WTC11 (cell line): ENCODE measurements around the gene KSR1.

Experiments
- CBFB ChIP-seq: sonication (generic); formaldehyde crosslinking; IDR thresholded peaks from 2 replicates; pipeline ENCODE4 v1.8.1; 2022; ENCODE audit warnings: mild to moderate bottlenecking, low read depth, missing genetic modification reagents
- CREB1 ChIP-seq: sonication (generic); formaldehyde crosslinking; IDR thresholded peaks from 2 replicates; pipeline ENCODE4 v1.8.0; 2023; ENCODE audit warnings: mild to moderate bottlenecking, missing genetic modification reagents
- MXD4 ChIP-seq: fragments of 250-450 bp; sonication (Bioruptor Pico); IDR thresholded peaks from 2 replicates; pipeline ENCODE4 v1.8.0; 2021; ENCODE audit warnings: mild to moderate bottlenecking, moderate library complexity, borderline replicate concordance
- MYBL2 ChIP-seq: sonication (generic); formaldehyde crosslinking; IDR thresholded peaks from 2 replicates; pipeline ENCODE4 v1.8.1; 2023; ENCODE audit warnings: mild to moderate bottlenecking, moderate library complexity, missing genetic modification reagents
- PRRX2 ChIP-seq: fragments of 250-450 bp; sonication (Bioruptor Pico); IDR thresholded peaks from 2 replicates; pipeline ENCODE4 v1.8.0; 2021; ENCODE audit warnings: mild to moderate bottlenecking
- SP1 ChIP-seq: sonication (generic); formaldehyde crosslinking; conservative IDR thresholded peaks from 2 replicates; pipeline ENCODE4 v1.8.1; 2022; ENCODE audit warnings: missing genetic modification reagents
- TF ChIP-seq, protein P1 (sequence below): fragments of 200-600 bp; IDR thresholded peaks from 2 replicates; pipeline ENCODE4 v1.8.0; 2022; ENCODE audit warnings: antibody characterized with exemption
- TF ChIP-seq, protein P2 (sequence below): sonication (generic); formaldehyde crosslinking; IDR thresholded peaks from 2 replicates; pipeline ENCODE4 v1.8.1; 2023; ENCODE audit warnings: mild to moderate bottlenecking, moderate library complexity, missing genetic modification reagents
- TF ChIP-seq, protein P3 (sequence below): sonication (generic); formaldehyde crosslinking; IDR thresholded peaks from 2 replicates; pipeline ENCODE4 v1.8.1; 2022; ENCODE audit warnings: low read depth, missing genetic modification reagents, borderline replicate concordance
- TF ChIP-seq, protein P4 (sequence below): fragments of 250-450 bp; sonication (Bioruptor Pico); IDR thresholded peaks from 2 replicates; pipeline ENCODE4 v2.1.2; 2022; ENCODE audit warnings: mild to moderate bottlenecking, moderate library complexity
- TF ChIP-seq, protein P5 (sequence below): sonication (generic); formaldehyde crosslinking; IDR thresholded peaks from 2 replicates; pipeline ENCODE4 v1.8.1; 2023; ENCODE audit warnings: mild to moderate bottlenecking, missing genetic modification reagents
- TF ChIP-seq, protein P6 (sequence below): sonication (generic); formaldehyde crosslinking; IDR thresholded peaks from 2 replicates; pipeline ENCODE4 v1.8.0; 2022; ENCODE audit warnings: mild to moderate bottlenecking, missing genetic modification reagents

DNA sequence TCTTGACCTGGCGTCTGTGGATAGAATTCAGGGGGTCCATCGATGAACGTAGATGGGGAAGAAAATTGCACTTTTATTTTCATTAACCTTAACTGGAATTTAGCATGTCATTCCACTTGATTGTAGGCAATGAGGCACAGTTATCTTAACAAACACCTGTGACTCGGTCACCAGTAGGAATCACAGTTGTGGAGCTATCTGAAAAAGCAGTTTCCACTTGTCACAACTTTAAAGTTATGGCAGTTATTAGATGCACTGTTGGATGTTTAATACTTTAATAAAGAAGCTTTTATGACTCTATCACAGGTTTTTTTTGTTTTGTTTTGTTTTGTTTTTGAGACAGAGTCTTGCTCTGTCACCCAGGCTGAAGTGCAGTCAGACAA lies 91.0 kb downstream of the KSR1 start:
- TF ChIP-seq MXD4 (no peak), CREB1 (CRISPR knock-in tag) (no peak), SP1 (CRISPR knock-in tag) (no peak), CBFB (no peak), PRRX2 (CRISPR knock-in tag) (no peak), MYBL2 (no peak)
- TF ChIP-seq, protein P1, sequence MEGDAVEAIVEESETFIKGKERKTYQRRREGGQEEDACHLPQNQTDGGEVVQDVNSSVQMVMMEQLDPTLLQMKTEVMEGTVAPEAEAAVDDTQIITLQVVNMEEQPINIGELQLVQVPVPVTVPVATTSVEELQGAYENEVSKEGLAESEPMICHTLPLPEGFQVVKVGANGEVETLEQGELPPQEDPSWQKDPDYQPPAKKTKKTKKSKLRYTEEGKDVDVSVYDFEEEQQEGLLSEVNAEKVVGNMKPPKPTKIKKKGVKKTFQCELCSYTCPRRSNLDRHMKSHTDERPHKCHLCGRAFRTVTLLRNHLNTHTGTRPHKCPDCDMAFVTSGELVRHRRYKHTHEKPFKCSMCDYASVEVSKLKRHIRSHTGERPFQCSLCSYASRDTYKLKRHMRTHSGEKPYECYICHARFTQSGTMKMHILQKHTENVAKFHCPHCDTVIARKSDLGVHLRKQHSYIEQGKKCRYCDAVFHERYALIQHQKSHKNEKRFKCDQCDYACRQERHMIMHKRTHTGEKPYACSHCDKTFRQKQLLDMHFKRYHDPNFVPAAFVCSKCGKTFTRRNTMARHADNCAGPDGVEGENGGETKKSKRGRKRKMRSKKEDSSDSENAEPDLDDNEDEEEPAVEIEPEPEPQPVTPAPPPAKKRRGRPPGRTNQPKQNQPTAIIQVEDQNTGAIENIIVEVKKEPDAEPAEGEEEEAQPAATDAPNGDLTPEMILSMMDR = no peak
- TF ChIP-seq, protein P2, sequence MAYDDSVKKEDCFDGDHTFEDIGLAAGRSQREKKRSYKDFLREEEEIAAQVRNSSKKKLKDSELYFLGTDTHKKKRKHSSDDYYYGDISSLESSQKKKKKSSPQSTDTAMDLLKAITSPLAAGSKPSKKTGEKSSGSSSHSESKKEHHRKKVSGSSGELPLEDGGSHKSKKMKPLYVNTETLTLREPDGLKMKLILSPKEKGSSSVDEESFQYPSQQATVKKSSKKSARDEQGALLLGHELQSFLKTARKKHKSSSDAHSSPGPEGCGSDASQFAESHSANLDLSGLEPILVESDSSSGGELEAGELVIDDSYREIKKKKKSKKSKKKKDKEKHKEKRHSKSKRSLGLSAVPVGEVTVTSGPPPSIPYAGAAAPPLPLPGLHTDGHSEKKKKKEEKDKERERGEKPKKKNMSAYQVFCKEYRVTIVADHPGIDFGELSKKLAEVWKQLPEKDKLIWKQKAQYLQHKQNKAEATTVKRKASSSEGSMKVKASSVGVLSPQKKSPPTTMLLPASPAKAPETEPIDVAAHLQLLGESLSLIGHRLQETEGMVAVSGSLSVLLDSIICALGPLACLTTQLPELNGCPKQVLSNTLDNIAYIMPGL = no peak
- TF ChIP-seq, protein P3, sequence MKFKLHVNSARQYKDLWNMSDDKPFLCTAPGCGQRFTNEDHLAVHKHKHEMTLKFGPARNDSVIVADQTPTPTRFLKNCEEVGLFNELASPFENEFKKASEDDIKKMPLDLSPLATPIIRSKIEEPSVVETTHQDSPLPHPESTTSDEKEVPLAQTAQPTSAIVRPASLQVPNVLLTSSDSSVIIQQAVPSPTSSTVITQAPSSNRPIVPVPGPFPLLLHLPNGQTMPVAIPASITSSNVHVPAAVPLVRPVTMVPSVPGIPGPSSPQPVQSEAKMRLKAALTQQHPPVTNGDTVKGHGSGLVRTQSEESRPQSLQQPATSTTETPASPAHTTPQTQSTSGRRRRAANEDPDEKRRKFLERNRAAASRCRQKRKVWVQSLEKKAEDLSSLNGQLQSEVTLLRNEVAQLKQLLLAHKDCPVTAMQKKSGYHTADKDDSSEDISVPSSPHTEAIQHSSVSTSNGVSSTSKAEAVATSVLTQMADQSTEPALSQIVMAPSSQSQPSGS (CRISPR knock-in tag) = no peak
- TF ChIP-seq, protein P4, sequence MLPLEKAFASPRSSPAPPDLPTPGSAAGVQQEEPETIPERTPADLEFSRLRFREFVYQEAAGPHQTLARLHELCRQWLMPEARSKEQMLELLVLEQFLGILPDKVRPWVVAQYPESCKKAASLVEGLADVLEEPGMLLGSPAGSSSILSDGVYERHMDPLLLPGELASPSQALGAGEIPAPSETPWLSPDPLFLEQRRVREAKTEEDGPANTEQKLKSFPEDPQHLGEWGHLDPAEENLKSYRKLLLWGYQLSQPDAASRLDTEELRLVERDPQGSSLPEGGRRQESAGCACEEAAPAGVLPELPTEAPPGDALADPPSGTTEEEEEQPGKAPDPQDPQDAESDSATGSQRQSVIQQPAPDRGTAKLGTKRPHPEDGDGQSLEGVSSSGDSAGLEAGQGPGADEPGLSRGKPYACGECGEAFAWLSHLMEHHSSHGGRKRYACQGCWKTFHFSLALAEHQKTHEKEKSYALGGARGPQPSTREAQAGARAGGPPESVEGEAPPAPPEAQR (CRISPR knock-in tag) = no peak
- TF ChIP-seq, protein P5, sequence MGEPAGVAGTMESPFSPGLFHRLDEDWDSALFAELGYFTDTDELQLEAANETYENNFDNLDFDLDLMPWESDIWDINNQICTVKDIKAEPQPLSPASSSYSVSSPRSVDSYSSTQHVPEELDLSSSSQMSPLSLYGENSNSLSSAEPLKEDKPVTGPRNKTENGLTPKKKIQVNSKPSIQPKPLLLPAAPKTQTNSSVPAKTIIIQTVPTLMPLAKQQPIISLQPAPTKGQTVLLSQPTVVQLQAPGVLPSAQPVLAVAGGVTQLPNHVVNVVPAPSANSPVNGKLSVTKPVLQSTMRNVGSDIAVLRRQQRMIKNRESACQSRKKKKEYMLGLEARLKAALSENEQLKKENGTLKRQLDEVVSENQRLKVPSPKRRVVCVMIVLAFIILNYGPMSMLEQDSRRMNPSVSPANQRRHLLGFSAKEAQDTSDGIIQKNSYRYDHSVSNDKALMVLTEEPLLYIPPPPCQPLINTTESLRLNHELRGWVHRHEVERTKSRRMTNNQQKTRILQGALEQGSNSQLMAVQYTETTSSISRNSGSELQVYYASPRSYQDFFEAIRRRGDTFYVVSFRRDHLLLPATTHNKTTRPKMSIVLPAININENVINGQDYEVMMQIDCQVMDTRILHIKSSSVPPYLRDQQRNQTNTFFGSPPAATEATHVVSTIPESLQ = no peak
- TF ChIP-seq, protein P6, sequence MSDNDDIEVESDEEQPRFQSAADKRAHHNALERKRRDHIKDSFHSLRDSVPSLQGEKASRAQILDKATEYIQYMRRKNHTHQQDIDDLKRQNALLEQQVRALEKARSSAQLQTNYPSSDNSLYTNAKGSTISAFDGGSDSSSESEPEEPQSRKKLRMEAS (CRISPR knock-in tag) = no peak
